Mucosa of rectum (tissue), 2 donors: Measurements from ENCODE around the gene CELF1.

Experiments
- H3K27ac ChIP-seq, 2 donors: one replicate each; pipeline ENCODE4 v1.7.0; 2013; ENCODE audit warnings: inconsistent platforms in 2 of 2, low read depth in 2 of 2, low read length in 2 of 2
- H3K27me3 ChIP-seq, 2 donors: one replicate each; pipeline ENCODE4 v1.7.0; 2013; ENCODE audit warnings: low read length in 2 of 2; ENCODE audit not compliant: control insufficient read depth in 2 of 2, insufficient read depth in 2 of 2
- H3K36me3 ChIP-seq, 2 donors: one replicate each; pipeline ENCODE4 v1.7.0; 2013; ENCODE audit warnings: low read length in 2 of 2; ENCODE audit not compliant: control insufficient read depth in 2 of 2, insufficient read depth in 2 of 2
- H3K4me1 ChIP-seq, 2 donors: one replicate each; pipeline ENCODE4 v1.7.0; 2013; ENCODE audit warnings: low read length in 2 of 2, mild to moderate bottlenecking in 1 of 2; ENCODE audit not compliant: control insufficient read depth in 2 of 2, insufficient read depth in 2 of 2
- H3K4me3 ChIP-seq, 2 donors: one replicate each; pipeline ENCODE4 v1.7.0; 2013; ENCODE audit warnings: low read length in 2 of 2
- H3K9ac ChIP-seq, 2 donors: one replicate each; pipeline ENCODE4 v1.7.0; 2013; ENCODE audit warnings: low read length in 2 of 2, low read depth in 1 of 2, mild to moderate bottlenecking in 1 of 2
- H3K9me3 ChIP-seq, 2 donors: one replicate each; pipeline ENCODE4 v1.7.0; 2013; ENCODE audit warnings: low read length in 2 of 2; ENCODE audit not compliant: control insufficient read depth in 2 of 2
- donor health status: healthy.
- donor health status: Normal muscosa, but diverticular disease.

CELF1 gene

GRCh38 chr11:47477753-47478152 lies 75.2 kb downstream of the CELF1 start:
- no peaks in the 10 kb centered on the region for H3K9me3 ChIP-seq
- no peak overlapping the region for H3K9ac ChIP-seq
- H3K4me3 ChIP-seq = no peak overlapping the region
- H3K27me3 ChIP-seq = no peaks in the 10 kb centered on the region
- no peaks in the 10 kb centered on the region for H3K4me1 ChIP-seq
- no peak overlapping the region for H3K27ac ChIP-seq
- H3K36me3 ChIP-seq = peaks cover 81 to 86% of the 10 kb centered on the region in 2 donors

GRCh38 chr11:47477323-47477722 lies 75.6 kb downstream of the CELF1 start:
- no peak overlapping the region for H3K27ac ChIP-seq

GRCh38 chr11:47470671-47471070 lies 82.3 kb downstream of the CELF1 start:
- no peak overlapping the region for H3K4me3 ChIP-seq
- no peak overlapping the region for H3K27ac ChIP-seq
- no peaks in the 10 kb centered on the region for H3K9me3 ChIP-seq
- H3K4me1 ChIP-seq = peaks cover 11 to 16% of the 10 kb centered on the region in 2 donors
- H3K36me3 ChIP-seq = peaks cover 56 to 62% of the 10 kb centered on the region in 2 donors
- H3K9ac ChIP-seq = no peak overlapping the region
- no peaks in the 10 kb centered on the region for H3K27me3 ChIP-seq

More at GRCh38 chr11:47477323-47477722, 75.6 kb downstream of the CELF1 start:
- Histone ChIP-seq H3K9me3 (no peaks in the 10 kb centered on the region), H3K9ac (no peak overlapping the region), H3K36me3 (peaks cover 80 to 86% of the 10 kb centered on the region in 2 donors), H3K4me1 (no peaks in the 10 kb centered on the region), H3K27me3 (no peaks in the 10 kb centered on the region), H3K4me3 (no peak overlapping the region)

GRCh38 chr11:47469361-47470179 lies 83.4 kb downstream of the CELF1 start:
- Histone ChIP-seq H3K4me3 (no peak overlapping the region), H3K27me3 (no peaks in the 10 kb centered on the region), H3K9ac (no peak overlapping the region), H3K27ac (no peak overlapping the region), H3K36me3 (peaks cover 53% of the 10 kb centered on the region in 2 donors), H3K4me1 (peaks cover 11 to 16% of the 10 kb centered on the region in 2 donors), H3K9me3 (no peaks in the 10 kb centered on the region)

GRCh38 chr11:47468598-47469214 lies 84.2 kb downstream of the CELF1 start:
- H3K4me1 ChIP-seq = peaks cover 11 to 16% of the 10 kb centered on the region in 2 donors

GRCh38 chr11:47467357-47467756 lies 85.6 kb downstream of the CELF1 start:
- Histone ChIP-seq H3K9me3 (no peaks in the 10 kb centered on the region), H3K36me3 (peaks cover 37 to 43% of the 10 kb centered on the region in 2 donors), H3K27me3 (no peaks in the 10 kb centered on the region), H3K4me3 (no peak overlapping the region), H3K27ac (peak overlapping the region; percentile 20 to 62), H3K4me1 (peaks cover 11 to 16% of the 10 kb centered on the region in 2 donors), H3K9ac (peak overlapping the region in 1 of 2 donors; percentile 30)

More at GRCh38 chr11:47468598-47469214, 84.2 kb downstream of the CELF1 start:
- Histone ChIP-seq H3K9me3 (no peaks in the 10 kb centered on the region), H3K27ac (no peak overlapping the region), H3K9ac (no peak overlapping the region), H3K4me3 (no peak overlapping the region), H3K36me3 (peaks cover 49 to 54% of the 10 kb centered on the region in 2 donors), H3K27me3 (no peaks in the 10 kb centered on the region)

GRCh38 chr11:47466701-47467250 lies 86.2 kb downstream of the CELF1 start:
- Histone ChIP-seq H3K36me3 (peaks cover 31 to 42% of the 10 kb centered on the region in 2 donors), H3K9ac (peak overlapping the region in 1 of 2 donors; percentile 30), H3K27ac (peak overlapping the region; percentile 20 to 62), H3K4me1 (peaks cover 11 to 16% of the 10 kb centered on the region in 2 donors), H3K9me3 (no peaks in the 10 kb centered on the region), H3K27me3 (no peaks in the 10 kb centered on the region), H3K4me3 (no peak overlapping the region)

GRCh38 chr11:47466201-47466600 lies 86.7 kb downstream of the CELF1 start:
- Histone ChIP-seq H3K4me1 (peaks cover 11 to 16% of the 10 kb centered on the region in 2 donors), H3K27ac (no peak overlapping the region), H3K9ac (no peak overlapping the region), H3K4me3 (no peak overlapping the region), H3K36me3 (peaks cover 25 to 36% of the 10 kb centered on the region in 2 donors), H3K27me3 (no peaks in the 10 kb centered on the region), H3K9me3 (no peaks in the 10 kb centered on the region)

- no peak overlapping the region for H3K9ac ChIP-seq
- no peak overlapping the region for H3K4me3 ChIP-seq
- H3K9me3 ChIP-seq = no peaks in the 10 kb centered on the region
- peaks cover 13 to 23% of the 10 kb centered on the region in 2 donors for H3K36me3 ChIP-seq
- H3K27ac ChIP-seq = no peak overlapping the region
- H3K4me1 ChIP-seq = peaks cover 11 to 16% of the 10 kb centered on the region in 2 donors
- no peaks in the 10 kb centered on the region for H3K27me3 ChIP-seq
Measured at GRCh38 chr11:47464483-47464882, 88.4 kb downstream of the CELF1 start.

GRCh38 chr11:47461876-47462275 lies 91.1 kb downstream of the CELF1 start:
- peaks cover 4 to 26% of the 10 kb centered on the region in 2 donors for H3K36me3 ChIP-seq
- no peak overlapping the region for H3K27ac ChIP-seq
- H3K4me3 ChIP-seq = no peak overlapping the region
- H3K9me3 ChIP-seq = no peaks in the 10 kb centered on the region
- H3K9ac ChIP-seq = no peak overlapping the region
- H3K4me1 ChIP-seq = peaks cover 3 to 4% of the 10 kb centered on the region in 2 donors
- no peaks in the 10 kb centered on the region for H3K27me3 ChIP-seq
